Astrocyte (in vitro differentiated cells and primary cell): ENCODE measurements around the gene NXPH4. TPM values are rescaled to one million over a fixed set of nuclear protein-coding genes. Genes with fewer than 3 reads are reported as not detected.
A peak's percentile ranks its signal among the peaks of the same experiment; 100 is the strongest.

ENCODE experiments used
- DNase-seq: peaks from one replicate; pipeline ENCODE4 v3.0.0-alpha.2; 2010; ENCODE audit warnings: low read depth
- FAIRE-seq: peaks from 2 replicates; lab custom pipeline; 2011; peaks lifted over from hg19 to GRCh38; lab: Jason Lieb, UNC
- H2AFZ ChIP-seq: 2 replicates; pipeline ENCODE4 v1.6.0; 2012; ENCODE audit warnings: low read depth, low read length, inconsistent platforms
- H3K27ac ChIP-seq: 2 replicates; pipeline ENCODE4 v1.5.1; 2011; ENCODE audit warnings: low read depth, low read length, inconsistent platforms
- H3K27me3 ChIP-seq: 2 replicates; pipeline ENCODE4 v1.6.0; 2011; ENCODE audit warnings: low read length, inconsistent platforms; ENCODE audit not compliant: insufficient read depth
- H3K36me3 ChIP-seq: 2 replicates; pipeline ENCODE4 v1.5.1; 2011; ENCODE audit warnings: low read length, inconsistent platforms; ENCODE audit not compliant: insufficient read depth
- H3K4me1 ChIP-seq: 2 replicates; pipeline ENCODE4 v1.5.1; 2011; ENCODE audit warnings: low read length, inconsistent platforms; ENCODE audit not compliant: insufficient read depth
- H3K4me2 ChIP-seq: 2 replicates; pipeline ENCODE4 v1.6.0; 2012; ENCODE audit warnings: low read length, inconsistent platforms
- H3K4me3 ChIP-seq: 2 replicates; pipeline ENCODE4 v1.5.1; 2011; ENCODE audit warnings: low read depth, mild to moderate bottlenecking, low read length, inconsistent platforms; ENCODE audit not compliant: insufficient read depth
- H3K79me2 ChIP-seq: 2 replicates; pipeline ENCODE4 v1.6.0; 2012; ENCODE audit warnings: mild to moderate bottlenecking, low read length, inconsistent platforms; ENCODE audit not compliant: insufficient read depth
- H3K9ac ChIP-seq: 2 replicates; pipeline ENCODE4 v1.6.0; 2012; ENCODE audit warnings: mild to moderate bottlenecking, low read length, inconsistent platforms
- H3K9me3 ChIP-seq: 2 replicates; pipeline ENCODE4 v1.5.1; 2012; ENCODE audit warnings: low read depth, mild to moderate bottlenecking, low read length, inconsistent platforms; ENCODE audit not compliant: insufficient read depth
- H4K20me1 ChIP-seq: 2 replicates; pipeline ENCODE4 v1.6.0; 2012; ENCODE audit warnings: low read length, inconsistent platforms; ENCODE audit not compliant: insufficient read depth
- H3K27ac Mint-ChIP-seq: one replicate; pipeline ENCODE4 v1.8.0; 2021; ENCODE audit warnings: mild to moderate bottlenecking, mixed read lengths; ENCODE audit not compliant: unreplicated experiment
- H3K27me3 Mint-ChIP-seq: one replicate; pipeline ENCODE4 v1.8.0; 2021; ENCODE audit warnings: low read depth, mixed read lengths; ENCODE audit not compliant: unreplicated experiment
- H3K36me3 Mint-ChIP-seq: one replicate; pipeline ENCODE4 v1.8.0; 2021; ENCODE audit warnings: low read depth, mixed read lengths; ENCODE audit not compliant: unreplicated experiment
- H3K4me1 Mint-ChIP-seq: one replicate; pipeline ENCODE4 v1.8.0; 2021; ENCODE audit warnings: low read depth, mixed read lengths; ENCODE audit not compliant: unreplicated experiment
- H3K4me3 Mint-ChIP-seq: one replicate; pipeline ENCODE4 v1.8.0; 2021; ENCODE audit warnings: mild to moderate bottlenecking, moderate library complexity, mixed read lengths; ENCODE audit not compliant: unreplicated experiment
- H3K9me3 Mint-ChIP-seq: one replicate; pipeline ENCODE4 v1.8.0; 2021; ENCODE audit warnings: mild to moderate bottlenecking, mixed read lengths; ENCODE audit not compliant: unreplicated experiment
- EZH2 ChIP-seq: IDR thresholded peaks from 2 replicates; pipeline ENCODE4 v1.6.1; 2012; ENCODE audit warnings: mild to moderate bottlenecking, low read length, inconsistent platforms; ENCODE audit not compliant: insufficient read depth
- total RNA-seq: library from RNA; stranded (reverse); gene quantifications from 2 replicates; pipeline ENCODE4 v1.2.1, GENCODE V29; 2021
- TF ChIP-seq, protein P1 (sequence below): IDR thresholded peaks from 2 replicates; pipeline ENCODE4 v1.5.1; 2011; ENCODE audit warnings: low read depth, mild to moderate bottlenecking, inconsistent platforms, low read length, moderate library complexity; ENCODE audit not compliant: insufficient read depth

Gene NXPH4
- total RNA-seq, 1 donor from 2014 or later: 14.5 TPM

- TF ChIP-seq, protein P1, sequence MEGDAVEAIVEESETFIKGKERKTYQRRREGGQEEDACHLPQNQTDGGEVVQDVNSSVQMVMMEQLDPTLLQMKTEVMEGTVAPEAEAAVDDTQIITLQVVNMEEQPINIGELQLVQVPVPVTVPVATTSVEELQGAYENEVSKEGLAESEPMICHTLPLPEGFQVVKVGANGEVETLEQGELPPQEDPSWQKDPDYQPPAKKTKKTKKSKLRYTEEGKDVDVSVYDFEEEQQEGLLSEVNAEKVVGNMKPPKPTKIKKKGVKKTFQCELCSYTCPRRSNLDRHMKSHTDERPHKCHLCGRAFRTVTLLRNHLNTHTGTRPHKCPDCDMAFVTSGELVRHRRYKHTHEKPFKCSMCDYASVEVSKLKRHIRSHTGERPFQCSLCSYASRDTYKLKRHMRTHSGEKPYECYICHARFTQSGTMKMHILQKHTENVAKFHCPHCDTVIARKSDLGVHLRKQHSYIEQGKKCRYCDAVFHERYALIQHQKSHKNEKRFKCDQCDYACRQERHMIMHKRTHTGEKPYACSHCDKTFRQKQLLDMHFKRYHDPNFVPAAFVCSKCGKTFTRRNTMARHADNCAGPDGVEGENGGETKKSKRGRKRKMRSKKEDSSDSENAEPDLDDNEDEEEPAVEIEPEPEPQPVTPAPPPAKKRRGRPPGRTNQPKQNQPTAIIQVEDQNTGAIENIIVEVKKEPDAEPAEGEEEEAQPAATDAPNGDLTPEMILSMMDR: no peak
- no peak for TF ChIP-seq EZH2
- H3K27me3 ChIP-seq: peaks cover 69% of the 10 kb centered on the region
- Mint-ChIP-seq H3K4me3 (peak overlapping the region; percentile 90), H3K9me3 (peaks cover 3% of the 10 kb centered on the region), H3K4me1 (peaks cover 41% of the 10 kb centered on the region), H3K36me3 (peaks cover 9% of the 10 kb centered on the region), H3K27ac (no peak overlapping the region), H3K27me3 (peaks cover 60% of the 10 kb centered on the region)
- H3K9me3 ChIP-seq: peaks cover 3% of the 10 kb centered on the region
- H3K4me2 ChIP-seq: no peak overlapping the region
- H3K4me3 ChIP-seq: no peak overlapping the region
- peaks cover 11% of the 10 kb centered on the region for H3K4me1 ChIP-seq
- no peak overlapping the region for H3K27ac ChIP-seq
- no peaks in the 10 kb centered on the region for H3K79me2 ChIP-seq
- DNase-seq (no peak), FAIRE-seq (no peak)
- peaks cover 59% of the 10 kb centered on the region for H4K20me1 ChIP-seq
- H3K36me3 ChIP-seq: no peaks in the 10 kb centered on the region
- no peak overlapping the region for H3K9ac ChIP-seq
- H2AFZ ChIP-seq: no peak overlapping the region
Observed at GRCh38 chr12:57218030-57218853, 1.6 kb downstream of the NXPH4 start.

GRCh38 chr12:57219205-57219992 lies 2.8 kb downstream of the NXPH4 start:
- peaks cover 11% of the 10 kb centered on the region for H3K4me1 ChIP-seq
- no peaks in the 10 kb centered on the region for H3K79me2 ChIP-seq
- Mint-ChIP-seq H3K36me3 (peaks cover 8% of the 10 kb centered on the region), H3K4me1 (peaks cover 29% of the 10 kb centered on the region), H3K27ac (no peak overlapping the region), H3K4me3 (peak overlapping the region; percentile 17), H3K9me3 (peaks cover 4% of the 10 kb centered on the region), H3K27me3 (peaks cover 71% of the 10 kb centered on the region)
- no peak overlapping the region for H3K4me2 ChIP-seq
- H3K9ac ChIP-seq: no peak overlapping the region
- DNase-seq: no peak
- no peaks in the 10 kb centered on the region for H3K36me3 ChIP-seq
- FAIRE-seq: no peak
- no peak overlapping the region for H3K4me3 ChIP-seq
- peaks cover 70% of the 10 kb centered on the region for H3K27me3 ChIP-seq
- peaks cover 3% of the 10 kb centered on the region for H3K9me3 ChIP-seq
- peaks cover 49% of the 10 kb centered on the region for H4K20me1 ChIP-seq
- no peak overlapping the region for H2AFZ ChIP-seq
- peak; percentile 74 for TF ChIP-seq EZH2
- TF ChIP-seq, protein P1: no peak
- no peak overlapping the region for H3K27ac ChIP-seq
